Duodenal mucosa (tissue), 2 donors: Measurements from ENCODE around the gene SLC6A13.

Experiments
- H3K27ac ChIP-seq: one replicate; pipeline ENCODE4 v1.7.0; 2013; ENCODE audit warnings: low read depth, low read length
- H3K27me3 ChIP-seq, 2 donors: one replicate each; pipeline ENCODE4 v1.7.0; 2013; ENCODE audit warnings: low read length in 2 of 2, control low read depth in 1 of 2; ENCODE audit not compliant: insufficient read depth in 2 of 2, control insufficient read depth in 1 of 2
- H3K36me3 ChIP-seq, 2 donors: one replicate each; pipeline ENCODE4 v1.7.0; 2013; ENCODE audit warnings: low read length in 2 of 2, control low read depth in 1 of 2; ENCODE audit not compliant: insufficient read depth in 2 of 2, control insufficient read depth in 1 of 2
- H3K4me1 ChIP-seq, 2 donors: one replicate each; pipeline ENCODE4 v1.7.0; 2013; ENCODE audit warnings: low read length in 2 of 2, control low read depth in 1 of 2; ENCODE audit not compliant: insufficient read depth in 2 of 2, control insufficient read depth in 1 of 2
- H3K4me3 ChIP-seq, 2 donors: one replicate each; pipeline ENCODE4 v1.7.0; 2013; ENCODE audit warnings: low read length in 2 of 2, low read depth in 1 of 2
- H3K9ac ChIP-seq, 2 donors: one replicate each; pipeline ENCODE4 v1.7.0; 2013; ENCODE audit warnings: low read length in 2 of 2, low read depth in 1 of 2
- H3K9me3 ChIP-seq, 2 donors: one replicate each; pipeline ENCODE4 v1.7.0; 2013; ENCODE audit warnings: low read length in 2 of 2, control low read depth in 1 of 2; ENCODE audit not compliant: control insufficient read depth in 1 of 2

SLC6A13 gene

GRCh38 chr12:291153-291723, 28.6 kb upstream of the SLC6A13 start:
- Histone ChIP-seq H3K4me3 (no peak overlapping the region), H3K9me3 (no peaks in the 10 kb centered on the region), H3K27ac (no peak overlapping the region), H3K36me3 (peaks cover 24 to 64% of the 10 kb centered on the region in 2 donors), H3K4me1 (no peaks in the 10 kb centered on the region), H3K27me3 (no peaks in the 10 kb centered on the region), H3K9ac (no peak overlapping the region)

- peaks cover 31 to 62% of the 10 kb centered on the region in 2 donors for H3K36me3 ChIP-seq
- no peaks in the 10 kb centered on the region for H3K9me3 ChIP-seq
- no peak overlapping the region for H3K9ac ChIP-seq
- H3K4me3 ChIP-seq: no peak overlapping the region
- no peaks in the 10 kb centered on the region for H3K4me1 ChIP-seq
- H3K27me3 ChIP-seq: no peaks in the 10 kb centered on the region
- H3K27ac ChIP-seq: no peak overlapping the region
Measured at GRCh38 chr12:288687-289086, 26.1 kb upstream of the SLC6A13 start.

- peaks cover 20 to 51% of the 10 kb centered on the region in 2 donors for H3K36me3 ChIP-seq
- no peak overlapping the region for H3K27ac ChIP-seq
- no peak overlapping the region for H3K9ac ChIP-seq
- H3K4me3 ChIP-seq: no peak overlapping the region
- no peaks in the 10 kb centered on the region for H3K9me3 ChIP-seq
- no peaks in the 10 kb centered on the region for H3K4me1 ChIP-seq
- no peaks in the 10 kb centered on the region for H3K27me3 ChIP-seq
Measured at GRCh38 chr12:286531-287300, 24.1 kb upstream of the SLC6A13 start.

- Histone ChIP-seq H3K27ac (no peak overlapping the region), H3K36me3 (peaks cover 0 to 10% of the 10 kb centered on the region in 2 donors), H3K27me3 (no peaks in the 10 kb centered on the region), H3K4me3 (no peak overlapping the region), H3K4me1 (no peaks in the 10 kb centered on the region), H3K9ac (no peak overlapping the region), H3K9me3 (no peaks in the 10 kb centered on the region)
Measured at GRCh38 chr12:278046-278445, 15.4 kb upstream of the SLC6A13 start.

GRCh38 chr12:275812-276211, 13.2 kb upstream of the SLC6A13 start:
- H3K4me3 ChIP-seq: no peak overlapping the region
- H3K27me3 ChIP-seq: no peaks in the 10 kb centered on the region
- no peaks in the 10 kb centered on the region for H3K4me1 ChIP-seq
- no peak overlapping the region for H3K9ac ChIP-seq
- peaks cover 0 to 6% of the 10 kb centered on the region in 2 donors for H3K36me3 ChIP-seq
- H3K27ac ChIP-seq: no peak overlapping the region
- H3K9me3 ChIP-seq: no peaks in the 10 kb centered on the region

GRCh38 chr12:273382-273781, 10.7 kb upstream of the SLC6A13 start:
- no peaks in the 10 kb centered on the region for H3K9me3 ChIP-seq
- no peaks in the 10 kb centered on the region for H3K36me3 ChIP-seq
- H3K4me1 ChIP-seq: no peaks in the 10 kb centered on the region
- no peak overlapping the region for H3K9ac ChIP-seq
- H3K27me3 ChIP-seq: peaks cover 0 to 2% of the 10 kb centered on the region in 2 donors
- no peak overlapping the region for H3K4me3 ChIP-seq
- H3K27ac ChIP-seq: no peak overlapping the region

- Histone ChIP-seq H3K9me3 (no peaks in the 10 kb centered on the region), H3K4me3 (no peak overlapping the region), H3K36me3 (no peaks in the 10 kb centered on the region), H3K4me1 (no peaks in the 10 kb centered on the region), H3K27ac (no peak overlapping the region), H3K9ac (no peak overlapping the region), H3K27me3 (peaks cover 0 to 6% of the 10 kb centered on the region in 2 donors)
Measured at GRCh38 chr12:272942-273341, 10.3 kb upstream of the SLC6A13 start.

GRCh38 chr12:271161-271560, 8.5 kb upstream of the SLC6A13 start:
- Histone ChIP-seq H3K36me3 (no peaks in the 10 kb centered on the region), H3K27ac (no peak overlapping the region)

GRCh38 chr12:269191-269590, 6.6 kb upstream of the SLC6A13 start:
- Histone ChIP-seq H3K9me3 (no peaks in the 10 kb centered on the region), H3K36me3 (no peaks in the 10 kb centered on the region), H3K9ac (no peak overlapping the region), H3K4me3 (no peak overlapping the region), H3K27me3 (peaks cover 5 to 23% of the 10 kb centered on the region in 2 donors), H3K4me1 (no peaks in the 10 kb centered on the region), H3K27ac (no peak overlapping the region)

More at GRCh38 chr12:271161-271560, 8.5 kb upstream of the SLC6A13 start:
- no peak overlapping the region for H3K4me3 ChIP-seq
- H3K27me3 ChIP-seq: peaks cover 2 to 18% of the 10 kb centered on the region in 2 donors
- no peaks in the 10 kb centered on the region for H3K4me1 ChIP-seq
- no peaks in the 10 kb centered on the region for H3K9me3 ChIP-seq
- H3K9ac ChIP-seq: no peak overlapping the region

GRCh38 chr12:268483-268840, 5.8 kb upstream of the SLC6A13 start:
- Histone ChIP-seq H3K27me3 (peaks cover 8 to 29% of the 10 kb centered on the region in 2 donors), H3K4me3 (no peak overlapping the region), H3K27ac (no peak overlapping the region), H3K4me1 (no peaks in the 10 kb centered on the region), H3K36me3 (no peaks in the 10 kb centered on the region), H3K9ac (no peak overlapping the region), H3K9me3 (no peaks in the 10 kb centered on the region)
